CD14-positive monocyte (primary cell): ENCODE measurements around the gene CELF5. TPM values are rescaled to one million over a fixed set of nuclear protein-coding genes. Genes with fewer than 3 reads are reported as not detected.

Source experiments
- DNase-seq, 3 donors: peaks; one replicate each; pipeline ENCODE4 v3.0.0-alpha.2; 2011 to 2022
- H2AFZ ChIP-seq: 2 replicates; pipeline ENCODE4 v1.6.0; 2012; ENCODE audit warnings: mild to moderate bottlenecking, low read depth, low read length, inconsistent platforms; ENCODE audit not compliant: insufficient read depth, poor library complexity, severe bottlenecking
- H3K27ac ChIP-seq, 2 donors: 1 replicate in 1 of 2; 2 replicates in 1 of 2; pipeline ENCODE4 v1.5.1; 2012 to 2013; ENCODE audit warnings: low read length in 2 of 2, control low read depth in 1 of 2, inconsistent platforms in 1 of 2, low read depth in 1 of 2, mild to moderate bottlenecking in 1 of 2
- H3K27me3 ChIP-seq, 2 donors: one replicate each; pipeline versions ENCODE4 v1.6.0 to v1.6.1; 2011 to 2013; ENCODE audit warnings: low read length in 2 of 2; ENCODE audit not compliant: control insufficient read depth in 2 of 2, insufficient read depth in 2 of 2
- H3K36me3 ChIP-seq, 2 donors: replicated peaks in 1 of 2; 1 replicate in 1 of 2; 2 replicates in 1 of 2; pipeline versions ENCODE4 v1.5.1 to v1.6.1; 2012 to 2013; ENCODE audit warnings: low read length in 2 of 2, control low read depth in 1 of 2, inconsistent platforms in 1 of 2, mild to moderate bottlenecking in 1 of 2; ENCODE audit not compliant: insufficient read depth in 2 of 2, control insufficient read depth in 1 of 2
- H3K4me1 ChIP-seq, 2 donors: 1 replicate in 1 of 2; 2 replicates in 1 of 2; pipeline versions ENCODE4 v1.5.1 to v1.6.1; 2012 to 2013; ENCODE audit warnings: low read length in 2 of 2, control low read depth in 1 of 2, inconsistent platforms in 1 of 2, mild to moderate bottlenecking in 1 of 2, moderate library complexity in 1 of 2; ENCODE audit not compliant: insufficient read depth in 2 of 2, control insufficient read depth in 1 of 2
- H3K4me2 ChIP-seq: replicated peaks from 2 replicates; pipeline ENCODE3; 2012; ENCODE audit warnings: low read length, moderate library complexity, mild to moderate bottlenecking; ENCODE audit not compliant: poor library complexity, severe bottlenecking; ENCODE audit errors: extremely low read depth
- H3K4me3 ChIP-seq, 3 experiments: fragments of 200-600 bp in 1 of 3; sonication (generic) in 1 of 3; replicated peaks in 1 of 3; 1 replicate in 2 of 3; 2 replicates in 1 of 3; pipeline ENCODE4 v1.5.1; 2011 to 2013; ENCODE audit warnings: low read length in 3 of 3, mild to moderate bottlenecking in 3 of 3, control low read depth in 2 of 3, low read depth in 2 of 3, inconsistent platforms in 1 of 3, moderate library complexity in 1 of 3
- H3K79me2 ChIP-seq: 2 replicates; pipeline ENCODE4 v1.6.0; 2012; ENCODE audit warnings: mild to moderate bottlenecking, control low read depth, inconsistent platforms, low read length, moderate library complexity; ENCODE audit not compliant: insufficient read depth
- H3K9ac ChIP-seq: 2 replicates; pipeline ENCODE4 v1.6.0; 2017; ENCODE audit warnings: low read length, mild to moderate bottlenecking; ENCODE audit not compliant: insufficient read depth, poor library complexity, severe bottlenecking
- H3K9me3 ChIP-seq, 2 donors: replicated peaks in 1 of 2; 1 replicate in 1 of 2; 2 replicates in 1 of 2; pipeline versions ENCODE4 v1.5.1 to v1.6.1; 2012 to 2013; ENCODE audit warnings: low read length in 2 of 2, control low read depth in 1 of 2; ENCODE audit not compliant: control insufficient read depth in 1 of 2, insufficient read depth in 1 of 2
- H4K20me1 ChIP-seq: 2 replicates; pipeline ENCODE4 v1.6.0; 2012; ENCODE audit warnings: mild to moderate bottlenecking, low read length, control low read depth, moderate library complexity; ENCODE audit not compliant: insufficient read depth
- H3K27ac Mint-ChIP-seq, 7 donors: one replicate each; pipeline ENCODE4 v1.8.0; 2020; ENCODE audit warnings: mild to moderate bottlenecking in 7 of 7, mixed read lengths in 7 of 7, moderate library complexity in 6 of 7, inconsistent platforms in 2 of 7
- H3K27me3 Mint-ChIP-seq, 3 donors: one replicate each; pipeline ENCODE4 v1.8.0; 2021 to 2022; ENCODE audit warnings: low read depth in 3 of 3, mild to moderate bottlenecking in 3 of 3, mixed read lengths in 3 of 3, moderate library complexity in 3 of 3, inconsistent platforms in 1 of 3
- H3K36me3 Mint-ChIP-seq, 2 donors: one replicate each; pipeline ENCODE4 v1.8.0; 2020; ENCODE audit warnings: mixed read lengths in 2 of 2, inconsistent platforms in 1 of 2, mild to moderate bottlenecking in 1 of 2
- H3K4me1 Mint-ChIP-seq: one replicate; pipeline ENCODE4 v1.8.0; 2020; ENCODE audit warnings: mild to moderate bottlenecking, mixed read lengths
- H3K4me3 Mint-ChIP-seq, 2 donors: one replicate each; pipeline ENCODE4 v1.8.0; 2020; ENCODE audit warnings: mild to moderate bottlenecking in 2 of 2, mixed read lengths in 2 of 2, moderate library complexity in 1 of 2
- H3K9me3 Mint-ChIP-seq, 7 donors: one replicate each; pipeline ENCODE4 v1.8.0; 2020 to 2022; ENCODE audit warnings: mixed read lengths in 7 of 7, mild to moderate bottlenecking in 6 of 7, moderate library complexity in 6 of 7, inconsistent platforms in 2 of 7
- WGBS: methylation state at CpG from one replicate; pipeline ENCODE4 v1.1.5; 2013; ENCODE audit warnings: missing lambda C conversion rate; ENCODE audit not compliant: insufficient coverage; 5-methylcytosine and 5-hydroxymethylcytosine counted together
- intact Hi-C, 2 donors: fragments of 100-400 bp; cut with micrococcal nuclease; formaldehyde crosslinking; loops; one replicate each; pipeline versions ENCODE4 v1.15.0 to v1.15.1; 2023
- polyA plus RNA-seq, 3 donors: library from polyadenylated mRNA; depleted of rRNA in 1 of 3; unstranded in 2 of 3; stranded (reverse) in 1 of 3; fragments of 300-500 nt in 2 of 3; fragments of >200 nt in 1 of 3; fragmentation: Illumina TruSeq in 2 of 3; gene quantifications; 1 replicate in 2 of 3; 2 replicates in 1 of 3; pipeline ENCODE4 v1.2.3, GENCODE V29; 2012 to 2021
- TF ChIP-seq, protein P1 (sequence below): fragments of 200-600 bp; IDR thresholded peaks from one replicate; pipeline ENCODE4 v1.8.0; 2022; ENCODE audit warnings: antibody characterized with exemption, mild to moderate bottlenecking

CELF5 gene
- polyA plus RNA-seq, 3 donors: not detected

DNA sequence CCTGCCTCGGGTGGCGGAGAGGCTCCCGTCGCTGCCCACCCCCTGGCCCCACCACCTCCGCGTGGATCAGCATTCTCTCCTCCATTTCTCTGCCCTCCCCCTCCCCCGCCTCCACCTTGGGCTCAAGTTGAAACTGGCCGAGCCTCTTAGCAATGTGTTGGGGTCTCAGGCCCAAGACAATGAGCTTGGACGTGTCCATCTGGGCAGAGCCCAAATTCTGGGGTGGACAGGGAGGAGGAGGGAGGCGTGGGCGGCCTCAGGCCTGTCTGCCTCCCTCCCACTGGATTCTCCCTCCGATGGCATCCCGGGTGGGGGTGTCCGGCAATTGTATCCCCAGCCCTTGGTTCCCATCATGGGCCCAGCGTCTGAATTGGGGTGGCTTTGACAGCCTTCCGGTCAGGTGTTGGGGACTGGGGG lies 1.2 kb downstream of the CELF5 start:
- H4K20me1 ChIP-seq: no peaks in the 10 kb centered on the region
- no peak overlapping the region for H2AFZ ChIP-seq
- WGBS: 100% methylated on average over 1 of the region's 16 CpGs
- no peak for DNase-seq
- Mint-ChIP-seq H3K27me3 (peaks cover 26 to 61% (median 44%) of the 10 kb centered on the region in 3 donors), H3K27ac (no peak overlapping the region), H3K4me1 (no peaks in the 10 kb centered on the region), H3K9me3 (peaks cover 0 to 10% (median 0%) of the 10 kb centered on the region in 7 donors), H3K36me3 (no peaks in the 10 kb centered on the region), H3K4me3 (no peak overlapping the region)
- H3K9me3 ChIP-seq: peaks cover 0 to 5% of the 10 kb centered on the region in 2 donors
- H3K4me3 ChIP-seq: no peak overlapping the region
- H3K9ac ChIP-seq: no peak overlapping the region
- TF ChIP-seq, protein P1, sequence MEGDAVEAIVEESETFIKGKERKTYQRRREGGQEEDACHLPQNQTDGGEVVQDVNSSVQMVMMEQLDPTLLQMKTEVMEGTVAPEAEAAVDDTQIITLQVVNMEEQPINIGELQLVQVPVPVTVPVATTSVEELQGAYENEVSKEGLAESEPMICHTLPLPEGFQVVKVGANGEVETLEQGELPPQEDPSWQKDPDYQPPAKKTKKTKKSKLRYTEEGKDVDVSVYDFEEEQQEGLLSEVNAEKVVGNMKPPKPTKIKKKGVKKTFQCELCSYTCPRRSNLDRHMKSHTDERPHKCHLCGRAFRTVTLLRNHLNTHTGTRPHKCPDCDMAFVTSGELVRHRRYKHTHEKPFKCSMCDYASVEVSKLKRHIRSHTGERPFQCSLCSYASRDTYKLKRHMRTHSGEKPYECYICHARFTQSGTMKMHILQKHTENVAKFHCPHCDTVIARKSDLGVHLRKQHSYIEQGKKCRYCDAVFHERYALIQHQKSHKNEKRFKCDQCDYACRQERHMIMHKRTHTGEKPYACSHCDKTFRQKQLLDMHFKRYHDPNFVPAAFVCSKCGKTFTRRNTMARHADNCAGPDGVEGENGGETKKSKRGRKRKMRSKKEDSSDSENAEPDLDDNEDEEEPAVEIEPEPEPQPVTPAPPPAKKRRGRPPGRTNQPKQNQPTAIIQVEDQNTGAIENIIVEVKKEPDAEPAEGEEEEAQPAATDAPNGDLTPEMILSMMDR: no peak
- no peaks in the 10 kb centered on the region for H3K4me1 ChIP-seq
- no peaks in the 10 kb centered on the region for H3K36me3 ChIP-seq
- H3K27me3 ChIP-seq: peaks cover 9 to 63% of the 10 kb centered on the region in 2 donors
- no peaks in the 10 kb centered on the region for H3K79me2 ChIP-seq
- intact Hi-C loops: no loop called here
- H3K4me2 ChIP-seq: no peak overlapping the region
- no peak overlapping the region for H3K27ac ChIP-seq

DNA sequence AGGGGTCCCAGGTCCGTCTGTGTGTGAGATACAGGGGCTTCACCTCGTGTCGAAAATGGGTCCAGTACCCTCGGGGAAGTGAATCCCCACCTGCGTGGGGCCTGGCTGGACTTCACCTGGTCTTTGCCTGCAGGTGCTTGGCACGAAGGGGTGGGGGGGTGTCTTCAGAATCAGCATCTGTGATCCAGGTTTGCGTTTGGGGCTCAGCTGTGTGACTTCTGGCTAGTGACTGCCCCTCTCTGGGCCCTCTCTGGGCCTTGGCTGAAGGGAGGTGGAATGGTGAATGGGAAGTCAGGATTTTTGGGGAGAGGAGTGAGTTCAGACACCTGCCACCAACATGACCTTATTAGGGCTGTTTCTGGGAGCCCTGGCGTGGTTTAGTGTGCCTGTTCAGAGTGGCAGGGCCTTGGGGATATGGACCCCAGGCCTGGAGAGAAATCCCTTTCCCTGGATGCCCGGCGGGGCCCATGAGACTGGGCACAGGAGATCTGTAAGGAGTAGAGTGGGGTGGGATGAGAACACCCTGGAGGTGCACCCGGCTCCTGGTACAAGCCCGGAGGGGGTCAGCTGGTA lies 2.7 kb downstream of the CELF5 start:
- Mint-ChIP-seq H3K4me3 (peak overlapping the region in 1 of 2 donors; percentile 67), H3K9me3 (peaks cover 0 to 10% (median 0%) of the 10 kb centered on the region in 7 donors), H3K4me1 (no peaks in the 10 kb centered on the region), H3K27ac (no peak overlapping the region), H3K27me3 (peaks cover 19 to 57% (median 43%) of the 10 kb centered on the region in 3 donors), H3K36me3 (no peaks in the 10 kb centered on the region)
- Histone ChIP-seq H3K36me3 (no peaks in the 10 kb centered on the region), H3K9ac (no peak overlapping the region), H3K27ac (no peak overlapping the region), H3K79me2 (no peaks in the 10 kb centered on the region), H4K20me1 (no peaks in the 10 kb centered on the region), H3K4me3 (no peak overlapping the region), H3K4me2 (no peak overlapping the region), H3K27me3 (peaks cover 9 to 63% of the 10 kb centered on the region in 2 donors), H3K4me1 (no peaks in the 10 kb centered on the region), H2AFZ (no peak overlapping the region), H3K9me3 (peaks cover 0 to 5% of the 10 kb centered on the region in 2 donors)
- TF ChIP-seq, protein P1: no peak
- intact Hi-C loops: no loop called here
- WGBS: 85% methylated on average over 6 of the region's 12 CpGs
- no peak for DNase-seq
